HTR-8/SVneo (cell line): ENCODE results near the gene GNS.
A peak's percentile ranks its signal among the peaks of the same experiment; 100 is the strongest.
"Not testable (repeated sequence)": the region's sequence is repeated elsewhere in the genome, so short reads cannot be mapped to it uniquely, and the experiment has no call there.

Experiments
- DNase-seq: peaks from one replicate; pipeline ENCODE4 v3.0.0; 2011; ENCODE audit warnings: low spot score, mixed read lengths; ENCODE audit not compliant: insufficient read length
- FAIRE-seq: peaks from 2 replicates; lab custom pipeline; 2011; peaks lifted over from hg19 to GRCh38; lab: Jason Lieb, UNC

The GNS gene

DNA sequence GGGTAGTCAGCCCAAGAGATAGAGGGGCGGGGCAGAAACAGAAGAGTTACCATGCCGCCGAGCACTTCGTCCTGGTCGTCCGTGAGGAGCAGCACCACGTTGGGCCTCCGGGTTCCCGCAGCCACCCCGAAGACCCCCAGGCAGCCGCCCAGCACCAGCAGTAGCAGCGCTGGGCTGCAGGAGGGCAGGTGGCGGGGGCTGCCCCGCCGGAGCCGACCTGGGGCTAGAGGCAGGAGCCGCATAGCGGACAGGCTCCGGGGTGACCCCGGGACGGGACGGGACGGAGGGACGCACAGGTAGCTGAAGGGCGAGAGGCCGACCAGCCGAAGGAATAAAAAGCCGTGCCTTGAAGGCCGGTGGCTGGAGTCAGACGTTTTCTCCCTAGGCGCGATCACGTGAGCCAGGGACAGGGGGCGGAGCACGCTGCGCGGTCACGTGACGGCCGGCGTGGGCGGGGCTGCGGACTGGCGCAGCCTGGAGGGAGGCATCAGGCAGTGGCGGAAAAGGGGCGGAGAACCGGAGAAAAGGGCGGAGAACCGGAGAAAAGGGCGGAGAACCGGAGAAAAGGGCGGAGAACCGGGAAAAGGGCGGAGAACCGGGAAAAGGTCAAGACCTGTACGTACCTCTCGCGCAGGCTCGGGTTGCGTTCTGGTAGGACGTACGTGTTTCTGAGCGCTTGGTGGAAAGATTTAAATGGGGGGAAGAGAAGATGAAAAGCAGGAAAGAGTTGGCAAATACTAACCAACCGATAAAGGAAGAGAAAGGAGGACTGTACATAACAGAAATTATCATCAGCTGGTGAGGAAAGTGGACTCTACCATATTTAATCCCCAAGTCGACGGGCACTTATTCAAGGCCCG lies at the start of gene GNS:
Gene GNS, minus strand, starts transcription at position 372 of the 860 bp plus-strand sequence. Its CDS starts 130 bp downstream, at position 242.
- DNase-seq (peak; percentile 94), FAIRE-seq (peak; percentile 90)

DNA sequence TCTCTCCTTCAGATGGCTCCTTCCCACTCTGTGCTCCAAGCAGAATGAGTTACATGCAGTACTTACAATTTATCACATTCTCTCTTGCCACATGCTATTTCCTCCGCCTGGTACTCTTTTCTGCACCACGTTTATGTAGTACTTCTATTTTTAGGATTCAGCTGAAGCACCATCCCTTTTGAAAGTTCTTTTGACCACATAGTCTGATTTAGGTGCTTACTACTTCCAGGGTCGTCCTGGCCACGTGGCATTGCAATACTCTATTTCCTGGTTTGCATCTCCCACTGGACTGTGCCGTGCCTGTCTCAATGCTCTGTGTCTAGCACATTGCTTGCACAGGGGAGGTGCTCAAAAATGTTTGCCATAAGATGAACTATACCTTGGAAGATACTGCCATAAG lies 48.9 kb upstream of the GNS start:
- DNase-seq (no peak), FAIRE-seq (no peak)

DNA sequence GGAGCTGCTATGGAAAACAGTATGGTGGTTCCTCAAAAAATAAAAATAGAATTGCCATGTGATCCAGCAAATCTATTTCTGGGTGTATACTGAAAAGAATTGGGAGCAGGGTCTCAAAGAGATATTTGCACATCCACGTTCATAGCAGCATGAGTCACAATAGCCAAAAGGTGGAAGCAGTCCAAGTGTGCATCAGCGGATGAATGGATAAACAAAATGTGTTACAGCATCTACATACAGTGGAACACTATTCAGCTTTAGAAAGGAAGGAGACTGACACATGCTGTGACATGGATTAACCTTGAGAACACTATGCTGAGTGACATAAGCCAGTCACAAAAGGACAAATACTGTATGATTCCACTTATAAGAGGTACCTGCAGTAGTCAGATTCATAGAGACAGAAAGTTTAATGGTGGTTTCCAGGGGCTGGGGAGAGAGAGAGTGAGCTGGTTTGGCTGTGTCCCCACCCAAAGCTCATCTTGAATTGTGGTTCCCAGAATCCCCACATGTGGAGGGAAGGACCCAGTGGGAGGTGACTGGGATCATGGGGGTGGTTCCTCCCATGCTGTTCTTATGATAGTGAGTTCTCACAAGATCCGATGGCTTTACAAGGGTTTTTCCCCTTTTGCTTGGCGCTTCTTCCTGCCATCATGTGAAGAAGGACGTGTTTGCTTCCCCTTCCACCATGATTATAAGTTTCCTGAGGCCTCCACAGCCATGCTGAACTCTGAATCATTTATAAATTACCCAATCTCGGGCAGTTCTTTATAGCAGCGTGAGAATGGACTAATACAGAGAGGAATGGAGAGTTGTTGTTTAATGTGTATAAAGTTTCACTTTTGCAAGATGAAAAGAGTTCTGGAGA lies 47.6 kb upstream of the GNS start:
- FAIRE-seq (no peak), DNase-seq (no peak)

DNA sequence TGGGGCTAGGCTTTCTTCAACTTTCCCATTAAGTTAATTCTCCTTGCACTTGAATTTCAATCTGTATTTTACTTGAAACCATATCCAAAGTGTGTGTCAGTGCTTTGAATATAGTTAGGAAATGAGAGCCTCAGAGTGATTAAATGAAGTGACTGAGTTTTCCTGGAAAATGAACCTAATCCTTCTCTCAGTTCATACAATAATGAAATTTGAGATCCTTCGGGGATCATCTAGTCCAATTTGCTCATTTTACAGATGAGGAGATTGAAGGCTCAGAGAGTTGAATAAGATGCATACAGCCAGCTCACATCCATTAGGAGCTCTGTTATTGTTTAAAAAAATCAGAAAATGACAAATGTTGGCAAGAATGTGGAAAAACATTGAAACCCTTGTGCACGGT lies 47.0 kb upstream of the GNS start:
- DNase-seq (no peak), FAIRE-seq (no peak)

GRCh38 chr12:64802180-64802775 lies 43.1 kb upstream of the GNS start:
- peak; percentile 67 for DNase-seq
- not testable (repeated sequence) for FAIRE-seq

DNA sequence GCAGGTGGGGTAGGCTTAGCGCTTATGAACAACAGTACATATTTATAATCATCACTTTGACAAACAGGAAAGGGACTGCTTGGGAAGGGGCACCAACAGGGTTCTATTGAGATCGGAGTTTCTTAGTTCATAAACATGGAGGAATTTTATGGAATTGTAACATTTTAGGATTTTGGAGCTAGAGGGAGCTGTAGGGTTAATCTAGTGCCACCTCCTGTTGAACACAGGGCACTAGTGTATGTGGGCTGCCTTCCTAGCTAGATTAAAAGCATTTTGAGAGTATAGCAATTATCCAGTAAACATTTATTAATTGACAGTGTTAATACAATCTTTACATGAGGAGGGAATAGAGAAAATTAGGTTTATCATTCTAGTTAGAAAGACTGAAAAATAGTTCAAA lies 42.2 kb upstream of the GNS start:
- FAIRE-seq (no peak), DNase-seq (no peak)

- FAIRE-seq (no peak), DNase-seq (no peak)
These were observed 41.4 kb upstream of the GNS start for GRCh38 chr12:64800640-64801039.

DNA sequence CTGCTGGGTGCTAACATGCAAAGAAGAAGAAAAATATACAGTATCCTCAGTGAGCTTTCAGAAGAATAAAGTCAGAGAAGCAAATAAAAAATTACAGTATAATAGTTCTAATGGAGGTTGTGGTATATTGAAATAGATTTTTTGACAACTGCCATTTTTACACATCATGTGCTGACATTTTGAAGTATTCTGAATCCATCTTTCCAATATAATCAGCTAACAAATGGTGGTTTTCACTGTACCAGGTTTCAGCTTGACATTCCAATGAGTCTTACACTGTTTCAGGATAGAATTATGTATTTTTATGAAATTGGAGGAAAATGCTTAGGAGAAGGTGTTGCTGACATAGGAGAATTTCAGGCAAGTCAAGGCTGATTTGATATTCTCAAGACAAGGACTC lies 39.0 kb upstream of the GNS start:
- no peak for FAIRE-seq
- DNase-seq, result no peak

DNA sequence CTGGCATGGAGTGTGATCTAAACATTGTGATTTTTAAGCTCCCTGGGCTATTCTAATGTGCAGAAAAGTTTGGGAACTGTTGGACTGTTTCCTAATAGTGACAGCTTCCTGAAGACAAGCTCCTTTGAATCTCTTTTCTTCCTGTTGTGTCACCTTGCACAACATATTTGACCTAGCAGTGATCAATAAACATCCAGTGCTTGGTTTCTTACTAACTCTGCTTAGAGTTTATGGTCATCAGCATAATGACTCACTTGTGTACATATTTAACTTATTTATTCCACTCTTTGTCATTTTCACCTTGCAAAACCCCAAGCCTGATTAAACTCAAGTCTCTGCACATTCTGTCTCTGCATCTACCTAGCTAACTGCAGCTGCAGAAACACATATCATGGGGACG lies 38.0 kb upstream of the GNS start:
- no peak for DNase-seq

DNA sequence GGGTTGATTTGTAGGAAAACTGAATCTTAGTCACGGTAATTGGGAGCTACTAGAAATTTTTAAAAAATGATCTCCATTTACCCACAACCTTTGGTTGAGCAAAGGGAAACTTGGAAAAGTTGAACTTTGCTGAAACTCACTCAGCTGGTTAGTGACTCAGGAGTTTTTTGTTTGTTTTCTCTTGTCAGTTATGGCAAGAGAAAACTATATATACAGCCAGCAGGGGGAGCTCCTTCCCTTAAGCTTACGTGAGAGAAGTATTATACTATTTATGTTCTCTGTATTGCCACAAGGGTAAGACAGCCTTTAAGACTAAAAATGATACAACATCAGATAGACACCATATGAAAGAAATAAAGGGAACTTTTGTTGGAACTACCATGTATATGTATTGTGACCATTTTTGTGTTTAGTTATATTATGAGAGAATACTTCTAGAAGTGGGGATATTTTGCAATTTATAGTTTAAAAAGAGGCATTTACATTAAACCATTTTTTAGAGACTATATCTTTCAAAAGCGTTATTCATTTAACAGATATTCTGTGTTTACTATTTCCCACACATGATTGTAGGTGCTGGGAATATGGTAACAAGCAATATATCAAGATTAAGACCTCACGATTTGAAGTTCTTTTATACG lies 37.1 kb upstream of the GNS start:
- FAIRE-seq, result no peak
- DNase-seq, result peak; percentile 74

More for the DNA sequence above, 38.0 kb upstream of the GNS start:
- FAIRE-seq, result no peak

GRCh38 chr12:64794305-64794704 lies 35.1 kb upstream of the GNS start:
- DNase-seq, result no peak
- no peak for FAIRE-seq

- FAIRE-seq (no peak), DNase-seq (no peak)
These were observed 34.4 kb upstream of the GNS start for GRCh38 chr12:64793610-64794009.

- DNase-seq (no peak), FAIRE-seq (no peak)
These were observed 32.9 kb upstream of the GNS start for GRCh38 chr12:64792128-64792527.

- no peak for DNase-seq
- no peak for FAIRE-seq
These were observed 31.8 kb upstream of the GNS start for GRCh38 chr12:64791036-64791435.

- DNase-seq (no peak), FAIRE-seq (no peak)
These were observed 31.0 kb upstream of the GNS start for GRCh38 chr12:64790166-64790565.

GRCh38 chr12:64785838-64786237 lies 26.6 kb upstream of the GNS start:
- FAIRE-seq (no peak), DNase-seq (no peak)

DNA sequence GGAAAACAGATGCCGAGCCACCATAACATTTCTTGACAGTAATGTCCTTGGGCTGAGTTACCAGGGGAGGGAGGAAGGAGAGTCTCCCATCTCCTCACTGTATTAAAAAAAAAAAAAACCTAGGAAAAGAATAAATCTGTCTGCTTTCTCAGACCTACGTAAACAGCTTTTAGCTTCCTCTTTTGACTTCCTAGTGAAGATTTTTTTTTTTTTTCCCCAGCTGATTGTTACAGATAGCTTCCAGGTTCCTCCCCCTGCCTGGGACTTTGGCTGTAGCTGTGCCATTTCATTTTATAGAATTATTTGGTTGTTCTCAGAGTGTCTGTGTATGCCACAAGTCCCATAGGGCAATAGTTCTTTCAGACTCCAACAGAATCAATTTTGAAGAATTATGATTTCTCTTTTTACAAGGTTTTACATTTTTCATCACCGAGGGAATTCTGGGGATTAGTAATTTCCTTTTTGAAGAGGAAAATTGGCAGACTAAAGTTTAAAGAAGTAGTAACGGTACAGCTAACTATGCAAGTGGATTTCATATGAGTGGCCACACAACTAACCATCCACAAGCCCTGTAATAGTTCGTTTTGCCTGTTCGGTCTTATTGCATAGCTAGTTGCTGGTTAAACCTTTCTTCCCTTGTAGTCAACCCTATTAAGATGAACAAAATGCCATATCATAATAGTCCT lies 23.1 kb upstream of the GNS start:
- DNase-seq (no peak), FAIRE-seq (no peak)

DNA sequence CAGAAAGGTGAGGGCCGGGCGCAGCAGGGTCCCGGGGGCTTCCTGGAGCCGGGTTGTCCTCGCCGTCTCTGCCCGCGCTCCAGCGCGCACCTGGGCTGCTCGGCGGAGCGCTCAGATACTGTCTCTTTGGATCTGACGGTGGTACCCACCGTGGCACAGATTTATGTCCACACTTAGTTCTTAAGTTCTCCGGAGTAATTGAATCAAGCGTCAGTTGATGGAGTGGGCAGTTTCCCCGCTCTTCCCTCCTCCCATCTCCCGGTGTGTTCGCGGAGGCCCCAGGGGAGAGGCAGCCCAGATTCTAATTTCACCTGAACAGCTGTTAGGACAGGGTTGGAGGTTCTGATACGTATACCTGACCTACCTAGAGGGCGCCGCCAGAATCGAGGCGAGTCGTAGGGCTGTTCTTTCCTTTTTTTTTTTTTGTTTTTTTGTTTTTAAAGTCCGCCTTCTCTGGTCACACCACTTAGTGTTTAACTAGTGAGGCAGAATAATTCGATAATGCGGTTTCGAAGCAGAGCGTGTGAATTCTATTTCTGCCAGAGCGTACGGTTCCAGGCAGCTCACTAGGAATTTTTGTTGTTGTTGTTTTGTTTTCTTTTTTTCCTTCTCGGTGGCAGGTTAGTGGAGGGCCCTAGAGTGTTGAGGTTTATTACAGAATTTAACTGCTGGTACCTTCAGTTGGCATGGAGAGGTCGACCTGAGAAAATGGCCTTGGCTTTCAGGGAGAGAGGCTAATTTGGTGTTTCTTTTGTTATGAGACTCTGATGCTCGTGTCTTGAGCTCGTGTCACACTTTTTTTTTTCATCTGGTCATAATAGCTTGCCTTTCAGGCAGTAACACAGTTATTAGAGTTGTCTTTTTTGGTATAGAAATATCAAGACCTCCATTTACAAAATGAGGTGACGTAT lies 22.3 kb upstream of the GNS start:
- FAIRE-seq (no peak), DNase-seq (no peak)
